C4-2B (cell line): Measurements from ENCODE around the gene RPUSD1.

Experiments used
- ZFX ChIP-seq: fragments of 450-650 bp; IDR thresholded peaks from 2 replicates; pipeline ENCODE4 v1.6.1; 2017
- TF ChIP-seq, protein P1 (sequence below): fragments of 450-650 bp; conservative IDR thresholded peaks from 2 replicates; pipeline ENCODE4 v1.5.1; 2017; ENCODE audit warnings: mild to moderate bottlenecking

DNA sequence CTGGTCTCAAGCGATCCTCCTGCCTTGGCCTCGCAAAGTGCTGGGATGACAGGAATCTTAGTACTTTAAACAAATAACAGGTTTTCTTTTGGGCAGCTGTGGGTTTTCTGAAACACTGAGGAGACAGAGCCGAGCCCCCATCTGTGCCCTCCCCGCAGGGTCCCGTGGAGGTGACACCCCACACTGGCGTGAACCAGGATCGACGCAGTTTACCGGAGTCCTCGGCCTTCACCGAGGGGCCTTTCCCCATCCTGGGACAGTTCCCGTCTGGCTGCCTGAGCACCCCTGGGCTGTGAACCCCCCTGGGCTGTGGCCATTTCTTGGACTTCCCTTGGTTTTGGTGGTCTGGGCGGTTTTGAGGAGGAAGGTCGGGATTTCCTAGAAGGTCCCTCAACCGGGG, 27.7 kb upstream of the RPUSD1 start:
- TF ChIP-seq, protein P1, sequence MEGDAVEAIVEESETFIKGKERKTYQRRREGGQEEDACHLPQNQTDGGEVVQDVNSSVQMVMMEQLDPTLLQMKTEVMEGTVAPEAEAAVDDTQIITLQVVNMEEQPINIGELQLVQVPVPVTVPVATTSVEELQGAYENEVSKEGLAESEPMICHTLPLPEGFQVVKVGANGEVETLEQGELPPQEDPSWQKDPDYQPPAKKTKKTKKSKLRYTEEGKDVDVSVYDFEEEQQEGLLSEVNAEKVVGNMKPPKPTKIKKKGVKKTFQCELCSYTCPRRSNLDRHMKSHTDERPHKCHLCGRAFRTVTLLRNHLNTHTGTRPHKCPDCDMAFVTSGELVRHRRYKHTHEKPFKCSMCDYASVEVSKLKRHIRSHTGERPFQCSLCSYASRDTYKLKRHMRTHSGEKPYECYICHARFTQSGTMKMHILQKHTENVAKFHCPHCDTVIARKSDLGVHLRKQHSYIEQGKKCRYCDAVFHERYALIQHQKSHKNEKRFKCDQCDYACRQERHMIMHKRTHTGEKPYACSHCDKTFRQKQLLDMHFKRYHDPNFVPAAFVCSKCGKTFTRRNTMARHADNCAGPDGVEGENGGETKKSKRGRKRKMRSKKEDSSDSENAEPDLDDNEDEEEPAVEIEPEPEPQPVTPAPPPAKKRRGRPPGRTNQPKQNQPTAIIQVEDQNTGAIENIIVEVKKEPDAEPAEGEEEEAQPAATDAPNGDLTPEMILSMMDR = no peak
- no peak for TF ChIP-seq ZFX
